Loucy (cell line): ENCODE results near the gene P3H4.
A peak's percentile ranks its signal among the peaks of the same experiment; 100 is the strongest.

Experiments used
- H2AFZ ChIP-seq: fragments of 200-600 bp; sonication (generic); 2 replicates; pipeline ENCODE4 v1.6.0; 2016; ENCODE audit warnings: antibody characterized with exemption, mild to moderate bottlenecking, low read length, moderate library complexity
- H3F3A ChIP-seq: fragments of 200-600 bp; 2 replicates; pipeline ENCODE4 v1.6.0; 2016; ENCODE audit warnings: antibody characterized with exemption, low read depth, mild to moderate bottlenecking
- H3K27me3 ChIP-seq: fragments of 200-600 bp; sonication (generic); 2 replicates; pipeline ENCODE4 v1.6.1; 2014; ENCODE audit warnings: low read length, mild to moderate bottlenecking; ENCODE audit not compliant: insufficient read depth, poor library complexity, severe bottlenecking
- H3K36me3 ChIP-seq: fragments of 200-600 bp; sonication (generic); 2 replicates; pipeline ENCODE4 v1.6.1; 2016; ENCODE audit warnings: low read length; ENCODE audit not compliant: insufficient read depth
- H3K4me1 ChIP-seq: fragments of 200-600 bp; sonication (generic); 2 replicates; pipeline ENCODE4 v1.5.1; 2014; ENCODE audit warnings: low read length, mild to moderate bottlenecking; ENCODE audit not compliant: insufficient read depth, poor library complexity, severe bottlenecking
- H3K4me2 ChIP-seq: fragments of 200-600 bp; sonication (generic); 2 replicates; pipeline ENCODE4 v1.6.0; 2014; ENCODE audit warnings: antibody characterized with exemption, low read length, low read depth, mild to moderate bottlenecking; ENCODE audit not compliant: poor library complexity, severe bottlenecking
- H3K4me3 ChIP-seq: fragments of 200-600 bp; sonication (generic); 2 replicates; pipeline ENCODE4 v1.5.1; 2014; ENCODE audit warnings: low read length, mild to moderate bottlenecking, mixed read lengths; ENCODE audit not compliant: poor library complexity, severe bottlenecking
- H3K79me2 ChIP-seq: fragments of 200-600 bp; sonication (generic); 2 replicates; pipeline ENCODE4 v1.6.1; 2014; ENCODE audit warnings: low read length; ENCODE audit not compliant: insufficient read depth
- H3K9ac ChIP-seq: fragments of 200-600 bp; sonication (generic); 2 replicates; pipeline ENCODE4 v1.6.0; 2014; ENCODE audit warnings: mild to moderate bottlenecking, low read depth, low read length, moderate library complexity; ENCODE audit not compliant: poor library complexity, severe bottlenecking
- H3K9me2 ChIP-seq: fragments of 200-600 bp; sonication (generic); replicated peaks from 2 replicates; pipeline ENCODE4 v1.6.1; 2016; ENCODE audit warnings: low read depth, low read length, mixed read lengths
- H3K9me3 ChIP-seq: fragments of 200-600 bp; sonication (generic); 2 replicates; pipeline ENCODE4 v1.6.1; 2014; ENCODE audit warnings: mild to moderate bottlenecking, antibody characterized with exemption, low read length, low read depth; ENCODE audit not compliant: insufficient read depth
- H4K20me1 ChIP-seq: fragments of 200-600 bp; sonication (generic); 2 replicates; pipeline ENCODE4 v1.6.0; 2014; ENCODE audit warnings: antibody characterized with exemption, low read length, mild to moderate bottlenecking; ENCODE audit not compliant: insufficient read depth, poor library complexity, severe bottlenecking
- EZH2phosphoT487 ChIP-seq: fragments of 200-600 bp; IDR thresholded peaks from 2 replicates; pipeline ENCODE4 v1.6.1; 2018; ENCODE audit warnings: antibody characterized with exemption, mild to moderate bottlenecking, moderate library complexity, borderline replicate concordance
- TF ChIP-seq, protein P1 (sequence below): fragments of 200-600 bp; sonication (generic); conservative IDR thresholded peaks from 2 replicates; pipeline ENCODE4 v1.5.1; 2014; ENCODE audit warnings: mild to moderate bottlenecking, antibody characterized with exemption, low read length

Gene P3H4

GRCh38 chr17:41837761-41838538, 26.2 kb upstream of the P3H4 start, which contains the start of gene KLHL10:
KLHL10 (plus strand) TSS chr17:41837825; CDS start chr17:41837933, 108 bp downstream.
- Histone ChIP-seq H3K9me3 (no peaks in the 10 kb centered on the region), H3K9me2 (no peaks in the 10 kb centered on the region), H3K9ac (peak within 1 kb of the TSS; percentile 83), H3K27me3 (no peaks in the 10 kb centered on the region), H3K79me2 (peaks cover 10% of the 10 kb centered on the region; the same call in 1 of the 2 replicates), H3K36me3 (no peaks in the 10 kb centered on the region), H3F3A (no peaks in the 10 kb centered on the region), H3K4me1 (peaks cover 8% of the 10 kb centered on the region), H3K4me3 (peak within 1 kb of the TSS; percentile 82), H3K4me2 (peak within 1 kb of the TSS; percentile 84), H2AFZ (peak within 1 kb of the TSS; percentile 99), H4K20me1 (no peaks in the 10 kb centered on the region)
- TF ChIP-seq EZH2phosphoT487, result no peak
- TF ChIP-seq, protein P1, sequence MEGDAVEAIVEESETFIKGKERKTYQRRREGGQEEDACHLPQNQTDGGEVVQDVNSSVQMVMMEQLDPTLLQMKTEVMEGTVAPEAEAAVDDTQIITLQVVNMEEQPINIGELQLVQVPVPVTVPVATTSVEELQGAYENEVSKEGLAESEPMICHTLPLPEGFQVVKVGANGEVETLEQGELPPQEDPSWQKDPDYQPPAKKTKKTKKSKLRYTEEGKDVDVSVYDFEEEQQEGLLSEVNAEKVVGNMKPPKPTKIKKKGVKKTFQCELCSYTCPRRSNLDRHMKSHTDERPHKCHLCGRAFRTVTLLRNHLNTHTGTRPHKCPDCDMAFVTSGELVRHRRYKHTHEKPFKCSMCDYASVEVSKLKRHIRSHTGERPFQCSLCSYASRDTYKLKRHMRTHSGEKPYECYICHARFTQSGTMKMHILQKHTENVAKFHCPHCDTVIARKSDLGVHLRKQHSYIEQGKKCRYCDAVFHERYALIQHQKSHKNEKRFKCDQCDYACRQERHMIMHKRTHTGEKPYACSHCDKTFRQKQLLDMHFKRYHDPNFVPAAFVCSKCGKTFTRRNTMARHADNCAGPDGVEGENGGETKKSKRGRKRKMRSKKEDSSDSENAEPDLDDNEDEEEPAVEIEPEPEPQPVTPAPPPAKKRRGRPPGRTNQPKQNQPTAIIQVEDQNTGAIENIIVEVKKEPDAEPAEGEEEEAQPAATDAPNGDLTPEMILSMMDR, result no peak

DNA sequence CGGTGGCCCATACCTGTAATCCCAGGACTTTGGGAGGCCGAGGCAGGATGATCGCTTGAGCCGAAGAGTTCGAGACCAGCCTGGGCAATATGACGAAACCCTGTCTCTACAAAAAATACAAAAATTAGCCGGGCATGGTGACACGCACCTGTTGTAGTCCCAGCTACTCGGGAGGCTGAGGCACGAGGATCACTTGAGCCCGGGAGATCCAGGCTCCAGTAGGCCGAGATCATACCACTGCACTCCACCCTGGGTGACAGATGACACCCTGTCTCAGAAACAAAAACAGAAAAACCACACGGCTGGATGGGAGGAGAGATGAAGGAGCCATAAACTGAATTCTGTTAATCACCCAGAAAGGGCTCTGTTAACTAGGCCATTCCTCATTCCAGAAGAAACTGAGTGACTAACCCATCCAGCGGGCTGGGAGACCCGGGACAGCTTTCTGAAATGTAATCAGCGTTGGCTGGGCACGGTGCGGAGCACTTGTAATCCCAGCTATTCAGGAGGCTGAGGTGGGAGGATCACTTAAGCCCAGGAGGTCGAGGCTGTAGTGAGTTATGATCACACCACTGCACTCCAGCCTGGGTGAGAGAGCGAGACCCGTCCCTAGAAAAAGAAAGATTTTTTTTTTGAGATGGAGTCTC, 24.9 kb upstream of the P3H4 start:
- H4K20me1 ChIP-seq, result no peaks in the 10 kb centered on the region
- H3K4me3 ChIP-seq, result peak overlapping the region; percentile 82
- no peaks in the 10 kb centered on the region for H3K9me3 ChIP-seq
- no peaks in the 10 kb centered on the region for H3K27me3 ChIP-seq
- H3K4me2 ChIP-seq, result peak overlapping the region; percentile 84
- H2AFZ ChIP-seq, result peak overlapping the region; percentile 99
- H3K4me1 ChIP-seq, result peaks cover 8% of the 10 kb centered on the region
- TF ChIP-seq, protein P1, result no peak
- no peak for TF ChIP-seq EZH2phosphoT487
- no peaks in the 10 kb centered on the region for H3F3A ChIP-seq
- H3K9me2 ChIP-seq, result no peaks in the 10 kb centered on the region
- H3K9ac ChIP-seq, result peak overlapping the region; percentile 83
- H3K79me2 ChIP-seq, result peaks cover 10% of the 10 kb centered on the region; the same call in 1 of the 2 replicates
- H3K36me3 ChIP-seq, result no peaks in the 10 kb centered on the region

DNA sequence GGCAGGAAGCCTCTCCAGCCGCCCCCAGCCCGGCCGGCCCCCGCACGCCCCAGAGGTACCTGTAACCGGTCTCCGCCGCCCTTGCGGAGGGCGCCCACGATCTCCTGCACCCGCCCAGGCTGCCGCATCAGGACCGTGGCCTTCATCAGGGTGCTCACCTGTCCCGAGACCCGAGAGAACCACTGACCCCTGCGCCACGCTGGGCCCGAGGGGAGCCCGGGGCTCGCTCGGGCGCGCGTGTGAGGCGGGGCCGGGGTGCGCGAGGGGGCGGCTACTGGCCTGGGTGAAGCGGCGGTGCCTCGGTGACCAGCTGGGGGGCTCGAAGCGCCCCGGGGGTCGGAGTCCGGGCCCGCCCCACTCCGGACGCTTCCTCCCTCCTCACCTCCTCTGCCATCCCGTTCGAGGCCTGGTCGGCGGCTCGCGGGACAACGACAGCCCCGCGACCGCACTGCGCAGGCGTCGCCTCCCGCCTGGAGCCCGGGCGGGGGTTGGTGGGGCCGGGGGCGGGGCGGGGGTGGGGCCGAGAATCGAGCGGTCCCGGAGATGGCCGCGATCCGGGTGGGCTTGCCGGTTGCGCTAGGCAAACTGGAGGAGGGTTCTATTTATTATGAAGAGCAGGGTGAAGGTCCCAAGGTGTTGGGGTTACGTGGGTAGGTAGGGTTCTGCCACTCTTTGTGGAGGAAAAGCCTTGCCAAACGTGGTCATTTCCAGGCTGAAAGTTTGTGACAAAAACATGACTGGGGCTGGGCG, 24.2 kb upstream of the P3H4 start, which contains the start of gene NT5C3B:
Gene NT5C3B, minus strand, starts transcription at position 433 of the 750 bp plus-strand sequence. Its CDS starts 39 bp downstream, at position 394.
- Histone ChIP-seq H3K79me2 (peaks cover 10% of the 10 kb centered on the region; the same call in 1 of the 2 replicates), H3K27me3 (no peaks in the 10 kb centered on the region), H3K4me3 (peak within 1 kb of the TSS; percentile 82), H3K36me3 (no peaks in the 10 kb centered on the region), H2AFZ (peak within 1 kb of the TSS; percentile 99), H3K9me3 (no peaks in the 10 kb centered on the region), H3K4me2 (peak within 1 kb of the TSS; percentile 84), H3K9me2 (no peaks in the 10 kb centered on the region), H3F3A (no peaks in the 10 kb centered on the region), H3K4me1 (peaks cover 8% of the 10 kb centered on the region), H4K20me1 (no peaks in the 10 kb centered on the region), H3K9ac (peak within 1 kb of the TSS; percentile 83)
- no peak for TF ChIP-seq EZH2phosphoT487
- TF ChIP-seq, protein P1, result no peak
